22Rv1 (cell line): ENCODE data around the gene RFX3.
"Not testable (repeated sequence)": the region's sequence is repeated elsewhere in the genome, so short reads cannot be mapped to it uniquely, and the experiment has no call there.

Experiments used
- ZFX ChIP-seq: fragments of 450-650 bp; IDR thresholded peaks from 2 replicates; pipeline ENCODE4 v1.6.1; 2017; ENCODE audit warnings: antibody characterized with exemption, borderline replicate concordance
- TF ChIP-seq, protein P1 (sequence below): fragments of 450-650 bp; IDR thresholded peaks from 2 replicates; pipeline ENCODE4 v1.5.1; 2017; ENCODE audit warnings: mild to moderate bottlenecking

DNA sequence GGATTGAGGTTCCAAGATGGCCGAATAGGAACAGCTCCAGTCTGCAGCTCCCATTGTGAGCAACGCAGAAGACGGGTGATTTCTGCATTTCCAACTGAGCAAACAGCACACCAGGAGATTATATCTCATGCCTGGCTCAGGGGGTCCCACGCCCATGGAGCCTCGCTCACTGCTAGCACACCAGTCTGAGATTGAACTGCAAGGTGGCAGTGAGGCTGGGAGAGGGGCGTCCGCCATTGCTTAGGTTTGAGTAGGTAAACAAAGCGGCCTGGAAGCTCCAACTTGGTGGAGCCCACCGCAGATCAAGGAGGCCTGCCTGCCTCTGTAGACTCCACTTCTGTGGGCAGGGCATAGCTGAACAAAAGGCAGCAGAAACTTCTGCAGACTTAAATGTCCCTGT is 213.2 kb downstream of the RFX3 start:
- TF ChIP-seq, protein P1, sequence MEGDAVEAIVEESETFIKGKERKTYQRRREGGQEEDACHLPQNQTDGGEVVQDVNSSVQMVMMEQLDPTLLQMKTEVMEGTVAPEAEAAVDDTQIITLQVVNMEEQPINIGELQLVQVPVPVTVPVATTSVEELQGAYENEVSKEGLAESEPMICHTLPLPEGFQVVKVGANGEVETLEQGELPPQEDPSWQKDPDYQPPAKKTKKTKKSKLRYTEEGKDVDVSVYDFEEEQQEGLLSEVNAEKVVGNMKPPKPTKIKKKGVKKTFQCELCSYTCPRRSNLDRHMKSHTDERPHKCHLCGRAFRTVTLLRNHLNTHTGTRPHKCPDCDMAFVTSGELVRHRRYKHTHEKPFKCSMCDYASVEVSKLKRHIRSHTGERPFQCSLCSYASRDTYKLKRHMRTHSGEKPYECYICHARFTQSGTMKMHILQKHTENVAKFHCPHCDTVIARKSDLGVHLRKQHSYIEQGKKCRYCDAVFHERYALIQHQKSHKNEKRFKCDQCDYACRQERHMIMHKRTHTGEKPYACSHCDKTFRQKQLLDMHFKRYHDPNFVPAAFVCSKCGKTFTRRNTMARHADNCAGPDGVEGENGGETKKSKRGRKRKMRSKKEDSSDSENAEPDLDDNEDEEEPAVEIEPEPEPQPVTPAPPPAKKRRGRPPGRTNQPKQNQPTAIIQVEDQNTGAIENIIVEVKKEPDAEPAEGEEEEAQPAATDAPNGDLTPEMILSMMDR, result not testable (repeated sequence)
- TF ChIP-seq ZFX, result not testable (repeated sequence)
